Activated T-helper 1 cell treated with Interleukin-2 at 50 U/mL for 16 hours (primary cell): Measurements from ENCODE around the gene INSYN2B.

Experiments used
- DNase-seq: peaks from one replicate; pipeline ENCODE4 v3.0.0-alpha.2; 2020; ENCODE audit warnings: low read depth

INSYN2B gene

GRCh38 chr5:169980418-169981053, at the start of gene INSYN2B:
INSYN2B (minus strand) TSS chr5:169980495; CDS start chr5:169883898, 96,597 bp downstream.
- no peak for DNase-seq

- DNase-seq, result no peak
Observed at GRCh38 chr5:170028124-170028523, 47.8 kb upstream of the INSYN2B start.

GRCh38 chr5:170025853-170026252, 45.6 kb upstream of the INSYN2B start:
- no peak for DNase-seq

- DNase-seq, result no peak
Observed at GRCh38 chr5:170021506-170021905, 41.2 kb upstream of the INSYN2B start.

- DNase-seq, result no peak
Observed at GRCh38 chr5:170020423-170020822, 40.1 kb upstream of the INSYN2B start.

GRCh38 chr5:170012622-170013021, 32.3 kb upstream of the INSYN2B start:
- DNase-seq, result no peak

GRCh38 chr5:170011751-170012150, 31.5 kb upstream of the INSYN2B start:
- DNase-seq, result no peak

- no peak for DNase-seq
Observed at GRCh38 chr5:170010595-170010994, 30.3 kb upstream of the INSYN2B start.

- DNase-seq, result no peak
Observed at GRCh38 chr5:170008376-170008775, 28.1 kb upstream of the INSYN2B start.

- no peak for DNase-seq
Observed at GRCh38 chr5:170006021-170006420, 25.7 kb upstream of the INSYN2B start.

GRCh38 chr5:170000155-170000554, 19.9 kb upstream of the INSYN2B start:
- no peak for DNase-seq

- DNase-seq, result no peak
Observed at GRCh38 chr5:169999621-170000020, 19.3 kb upstream of the INSYN2B start.

- DNase-seq, result no peak
Observed at GRCh38 chr5:169997798-169998197, 17.5 kb upstream of the INSYN2B start.

GRCh38 chr5:169993485-169993790, 13.1 kb upstream of the INSYN2B start:
- no peak for DNase-seq

GRCh38 chr5:169992789-169993484, 12.6 kb upstream of the INSYN2B start:
- DNase-seq, result no peak

- no peak for DNase-seq
Observed at GRCh38 chr5:169991115-169991869, 11.0 kb upstream of the INSYN2B start.

GRCh38 chr5:169989365-169989764, 9.1 kb upstream of the INSYN2B start:
- no peak for DNase-seq

GRCh38 chr5:169988947-169989346, 8.7 kb upstream of the INSYN2B start:
- DNase-seq, result no peak

- no peak for DNase-seq
Observed at GRCh38 chr5:169988206-169988605, 7.9 kb upstream of the INSYN2B start.

- no peak for DNase-seq
Observed at GRCh38 chr5:169979871-169980270, 424 bp downstream of the INSYN2B start.

- DNase-seq, result no peak
Observed at GRCh38 chr5:169978714-169979113, 1.6 kb downstream of the INSYN2B start.

GRCh38 chr5:169974121-169974770, 6.0 kb downstream of the INSYN2B start:
- no peak for DNase-seq

- DNase-seq, result no peak
Observed at GRCh38 chr5:169973056-169973455, 7.2 kb downstream of the INSYN2B start.
